NCI-H2171 treated with DMSO at 0.1 percent for 48 hours (cell line): ENCODE measurements around the gene BCL2A1.
"Not testable (repeated sequence)": the region's sequence is repeated elsewhere in the genome, so short reads cannot be mapped to it uniquely, and the experiment has no call there.

Source experiments
- DNase-seq: peaks from one replicate; lab custom pipeline; 2025; lab: John Stamatoyannopoulos, UW

The BCL2A1 gene

DNA sequence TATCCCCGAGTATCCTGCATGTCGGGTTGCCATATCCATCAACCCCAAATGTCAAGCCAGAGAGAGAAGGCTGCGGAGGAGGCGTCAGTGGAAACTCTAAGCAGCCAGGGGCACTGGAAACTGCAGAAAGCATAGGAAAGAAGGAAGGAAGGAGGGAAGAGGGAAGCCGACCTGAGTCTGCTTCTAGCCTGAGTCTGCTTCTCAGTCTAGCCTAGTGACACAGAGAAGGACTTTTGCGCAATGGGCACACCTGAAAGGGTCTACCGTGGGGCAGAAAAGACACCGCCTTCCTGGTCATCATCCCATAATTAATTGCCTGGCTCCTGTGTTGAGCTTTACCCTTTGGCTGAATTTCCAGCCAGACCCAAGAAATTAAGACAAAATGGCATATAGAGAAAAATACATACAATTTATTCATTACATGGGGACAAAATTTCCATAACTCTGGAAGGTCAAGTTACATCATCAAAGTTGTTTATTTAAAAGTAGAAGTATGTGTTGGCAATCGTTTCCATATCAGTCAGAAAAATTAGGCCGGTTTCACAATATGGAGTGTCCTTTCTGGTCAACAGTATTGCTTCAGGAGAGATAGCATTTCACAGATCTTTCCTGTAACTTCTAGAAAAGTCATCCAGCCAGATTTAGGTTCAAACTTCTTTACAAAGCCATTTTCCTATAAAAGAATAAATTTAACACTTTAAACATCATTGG, 10.3 kb downstream of the BCL2A1 start:
- no peak for DNase-seq

DNA sequence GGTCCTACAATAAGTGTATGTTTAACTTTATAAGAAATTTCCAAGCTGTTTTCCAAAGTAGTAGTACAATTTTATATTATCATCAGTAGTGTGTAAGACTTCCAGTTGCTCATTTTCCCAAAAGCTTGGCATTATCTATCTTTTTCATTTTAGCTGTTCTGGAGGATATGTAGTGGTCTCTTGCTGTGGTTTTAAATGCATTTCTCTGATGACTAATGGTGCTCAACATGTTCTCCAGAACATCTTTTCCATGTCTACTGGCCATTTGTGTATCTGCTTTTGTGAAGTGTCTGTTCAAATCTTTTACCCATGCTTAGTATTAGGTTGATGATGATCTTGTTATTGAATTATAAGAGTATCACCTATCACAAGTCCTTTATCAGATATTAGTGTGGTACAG, 13.3 kb downstream of the BCL2A1 start:
- DNase-seq: no peak

DNA sequence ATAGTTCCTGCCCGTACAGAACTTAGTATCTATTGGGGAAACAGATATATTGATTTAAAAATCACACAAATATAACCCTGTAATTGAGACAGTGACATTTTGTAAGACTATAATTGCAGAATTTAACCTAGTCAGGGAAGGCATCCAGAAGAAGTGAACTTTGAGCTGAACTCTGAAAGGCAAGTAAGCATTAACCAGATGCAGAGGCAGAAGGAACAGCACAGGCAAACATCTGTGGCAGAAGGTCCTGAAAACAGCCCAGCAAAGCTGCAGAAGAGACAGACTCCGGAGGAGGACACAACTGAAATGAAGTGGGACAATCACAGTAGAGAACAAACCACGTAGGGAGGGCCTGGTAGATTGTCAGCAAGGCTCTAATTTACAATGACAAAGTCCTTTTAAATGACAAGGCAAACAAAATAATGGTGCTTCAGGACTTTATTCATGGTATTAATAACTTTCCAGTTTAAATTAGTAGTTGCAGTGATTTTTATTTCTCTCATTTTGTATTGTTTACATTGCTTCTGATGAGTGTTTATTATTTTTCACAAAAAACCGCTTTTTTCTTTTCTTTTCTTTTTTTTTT, 14.5 kb downstream of the BCL2A1 start:
- DNase-seq: no peak

DNA sequence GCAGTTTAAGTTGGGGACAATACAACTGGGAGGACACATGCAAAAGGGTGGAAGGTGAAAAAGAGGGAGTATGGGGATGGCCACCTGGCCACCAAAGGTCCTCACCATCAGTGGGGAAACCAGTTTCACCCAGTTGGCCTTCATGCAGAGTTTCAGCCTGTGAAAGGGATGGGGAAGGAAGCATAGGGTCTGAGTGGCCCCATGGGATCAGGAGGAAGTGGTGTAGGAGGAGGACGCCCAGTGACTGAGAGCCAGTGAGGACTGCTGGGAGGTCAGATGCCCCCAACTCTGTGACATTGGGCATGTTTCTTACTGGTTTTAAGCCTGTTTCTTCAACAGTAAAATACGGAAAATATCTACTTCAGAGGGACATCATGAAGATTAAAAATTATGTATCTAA, 16.3 kb downstream of the BCL2A1 start:
- DNase-seq: no peak

DNA sequence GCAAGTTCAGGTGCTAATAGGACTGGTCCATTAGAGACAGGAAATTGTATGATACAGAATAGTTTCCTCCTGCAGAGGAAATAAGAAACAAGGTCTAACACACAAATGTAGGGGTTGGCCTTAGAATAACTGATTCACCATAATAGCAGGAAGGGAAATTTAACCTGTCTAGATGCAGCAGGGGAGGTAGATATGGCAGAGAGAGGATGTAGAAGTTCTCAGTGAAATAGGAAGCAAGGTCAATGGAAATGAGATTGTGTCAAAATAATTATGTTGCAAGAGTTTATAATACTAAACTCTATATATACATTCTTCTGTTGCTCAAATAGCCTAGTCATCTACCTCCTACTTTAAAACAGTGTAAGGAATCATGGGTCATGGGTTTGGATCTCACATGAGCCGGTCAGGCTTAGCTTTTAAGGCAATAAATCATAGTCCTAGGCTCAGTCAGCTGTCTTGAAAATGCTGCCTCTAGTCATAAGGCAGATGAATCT, 17.0 kb downstream of the BCL2A1 start:
- DNase-seq: no peak

DNA sequence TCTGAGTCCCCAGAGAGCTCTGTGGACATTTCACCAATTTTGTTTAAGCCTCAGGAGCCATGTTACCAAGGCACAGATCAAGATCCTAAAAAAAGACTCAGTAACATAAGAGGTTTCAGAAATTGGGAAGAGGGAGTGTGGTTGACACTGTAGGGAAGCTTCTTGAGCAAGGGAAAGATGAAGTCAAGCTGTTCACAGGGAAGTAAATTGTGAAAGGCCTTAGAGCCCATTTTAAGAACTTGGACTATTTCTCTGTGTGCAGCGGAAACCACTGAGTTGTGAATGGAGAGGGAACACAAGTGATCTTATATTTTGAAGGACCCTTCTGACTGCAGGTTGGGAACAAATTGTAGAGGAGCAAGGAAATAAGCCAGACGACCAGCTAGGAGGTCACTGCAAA, 18.7 kb downstream of the BCL2A1 start:
- DNase-seq: no peak

DNA sequence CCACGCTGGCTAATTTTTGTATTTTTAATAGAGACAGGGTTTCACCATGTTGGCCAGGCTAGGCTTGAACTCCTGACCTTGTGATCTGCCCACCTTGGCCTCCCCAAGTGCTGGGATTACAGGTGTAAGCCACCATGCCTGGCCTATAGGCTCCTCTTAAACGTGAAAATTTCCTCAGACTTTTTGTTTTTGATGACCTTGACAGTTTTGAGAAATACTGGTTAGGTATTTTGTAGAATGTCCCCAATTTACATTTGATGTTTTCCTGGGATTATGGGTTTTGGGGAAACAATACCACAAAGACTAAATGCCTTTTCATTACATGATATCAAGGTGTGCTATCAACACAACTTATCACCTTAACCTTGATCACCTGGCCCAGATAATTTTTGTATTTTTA, 20.7 kb downstream of the BCL2A1 start:
- DNase-seq: no peak

DNA sequence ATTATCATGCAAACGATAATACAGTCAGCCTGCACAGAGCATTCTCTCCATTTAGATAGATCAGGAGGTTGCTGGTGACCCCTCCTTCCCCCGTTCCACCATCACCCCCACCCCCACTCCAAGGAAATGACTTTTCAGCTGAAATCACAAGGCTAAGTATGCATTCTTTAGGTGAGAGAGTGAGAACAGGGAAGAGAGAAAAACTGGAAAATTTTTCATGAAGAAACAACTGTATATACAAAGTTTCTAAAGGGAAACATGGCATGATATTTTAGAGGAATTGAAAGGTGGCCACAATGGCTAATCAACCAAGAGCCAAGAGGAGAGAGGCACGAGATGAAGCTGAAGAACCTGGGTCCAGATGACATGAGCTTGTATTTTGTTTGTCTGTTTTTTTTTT, 22.2 kb downstream of the BCL2A1 start:
- DNase-seq: no peak

DNA sequence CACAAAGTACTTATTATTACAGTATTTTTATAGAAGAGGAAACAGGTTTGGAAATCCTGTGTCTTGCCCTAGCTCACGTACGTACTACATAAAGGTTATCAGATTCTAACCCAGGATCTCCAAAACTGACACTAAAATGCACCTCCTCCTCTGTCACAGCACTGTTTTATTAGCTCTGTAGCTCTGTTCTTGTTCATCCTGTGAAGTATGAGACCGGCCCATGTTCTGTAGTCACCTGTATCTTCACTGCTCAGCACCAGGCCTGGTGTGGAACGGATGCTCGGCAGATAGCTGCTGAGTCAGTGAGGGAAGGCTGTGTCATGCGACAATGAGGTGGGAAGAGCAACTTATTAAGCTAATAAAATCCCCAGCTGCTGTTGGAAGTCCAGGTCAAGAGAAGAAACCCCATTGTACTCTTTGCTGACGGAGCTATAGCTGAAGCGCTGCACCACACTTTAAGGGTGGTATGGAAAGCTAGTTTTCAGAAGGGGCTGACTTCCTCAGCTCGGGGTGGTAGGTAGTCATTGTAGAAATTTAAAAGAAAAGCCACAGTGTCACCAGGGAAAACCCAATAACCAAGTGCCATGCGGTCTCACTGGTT, 22.8 kb downstream of the BCL2A1 start:
- no peak for DNase-seq

DNA sequence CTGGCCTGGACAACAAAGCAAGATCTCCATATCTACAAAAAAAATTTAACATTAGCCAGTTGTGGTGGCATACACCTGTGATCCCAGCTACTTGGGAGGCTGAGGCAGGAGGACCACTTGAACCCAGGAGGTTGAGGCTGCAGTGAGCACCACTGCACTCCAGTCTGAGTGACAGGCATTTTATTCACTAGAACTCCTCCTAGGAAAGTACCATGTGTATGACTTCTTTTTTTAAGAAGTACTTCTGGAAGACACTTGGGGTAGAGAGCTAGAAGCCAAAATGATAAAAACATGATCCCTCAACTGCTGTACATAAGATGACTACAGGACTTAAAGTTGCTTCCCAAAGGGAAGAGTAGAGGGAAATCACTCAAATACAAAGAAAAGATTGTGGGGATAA, 24.0 kb downstream of the BCL2A1 start:
- no peak for DNase-seq

DNA sequence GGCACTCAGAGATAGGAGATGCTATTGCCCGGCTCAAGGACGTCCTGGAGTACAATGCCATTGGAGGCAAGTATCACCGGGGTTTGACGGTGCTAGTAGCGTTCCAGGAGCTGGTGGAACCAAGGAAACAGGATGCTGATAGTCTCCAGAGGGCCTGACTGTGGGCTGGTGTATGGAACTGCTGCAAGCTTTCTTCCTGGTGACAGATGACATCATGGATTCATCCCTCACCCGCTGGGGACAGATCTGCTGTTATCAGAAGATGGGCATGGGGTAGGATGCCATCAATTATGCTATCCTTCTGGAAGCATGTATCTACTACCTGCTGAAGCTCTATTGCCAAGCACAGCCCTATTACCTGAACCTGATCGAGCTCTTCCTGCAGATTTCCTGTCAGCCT, 26.4 kb downstream of the BCL2A1 start:
- no peak for DNase-seq

DNA sequence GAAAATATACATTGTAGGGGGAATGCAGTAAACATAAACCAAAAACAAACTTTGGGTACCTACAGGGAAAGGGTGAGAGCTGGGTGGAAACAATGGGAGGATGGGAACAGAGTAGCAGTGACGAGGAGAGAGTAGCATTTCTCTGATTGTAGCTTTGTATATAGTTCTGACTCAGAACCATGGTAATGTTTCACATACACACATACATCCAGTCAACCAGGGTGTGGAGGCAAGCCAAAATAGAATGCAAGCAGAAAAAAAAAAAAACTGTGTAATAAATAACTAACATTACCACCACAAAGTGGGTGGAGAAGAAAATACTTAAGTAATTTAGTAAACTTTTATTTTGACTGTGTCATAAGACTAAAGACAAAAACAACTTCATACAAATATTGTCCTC, 27.2 kb downstream of the BCL2A1 start:
- no peak for DNase-seq

DNA sequence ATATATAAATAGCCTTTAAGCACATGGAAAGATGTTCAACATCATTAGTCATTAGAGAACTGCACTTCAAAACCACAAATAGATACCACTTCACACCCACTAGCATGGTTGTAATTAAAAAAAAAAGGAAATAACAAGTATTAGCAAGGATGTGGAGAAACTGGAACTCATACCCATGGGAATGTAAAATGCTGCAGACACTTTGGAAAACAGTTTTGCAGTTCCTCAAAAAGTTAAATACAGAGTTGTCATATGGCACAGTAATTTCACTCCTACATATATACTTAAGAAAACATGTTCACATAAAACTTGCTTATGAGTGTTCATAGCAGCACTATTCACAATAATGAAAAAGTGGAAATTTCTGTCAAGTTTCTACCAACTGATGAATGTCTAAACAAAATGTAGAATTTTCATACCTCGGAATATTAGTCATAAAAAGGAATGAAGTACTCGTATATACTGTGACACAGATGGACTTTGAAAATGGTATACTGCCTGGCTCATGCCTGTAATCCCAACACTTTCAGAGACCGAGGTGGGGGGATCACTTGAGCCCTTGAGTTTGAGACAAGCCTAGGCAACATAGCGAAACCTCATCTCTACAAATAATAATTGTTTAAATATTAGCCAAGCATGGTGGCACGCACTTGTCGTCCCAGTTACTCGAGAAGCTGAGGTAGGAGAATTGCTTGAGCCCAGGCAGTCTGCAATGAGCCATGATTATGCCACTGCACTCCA, 28.1 kb downstream of the BCL2A1 start:
- DNase-seq: no peak

DNA sequence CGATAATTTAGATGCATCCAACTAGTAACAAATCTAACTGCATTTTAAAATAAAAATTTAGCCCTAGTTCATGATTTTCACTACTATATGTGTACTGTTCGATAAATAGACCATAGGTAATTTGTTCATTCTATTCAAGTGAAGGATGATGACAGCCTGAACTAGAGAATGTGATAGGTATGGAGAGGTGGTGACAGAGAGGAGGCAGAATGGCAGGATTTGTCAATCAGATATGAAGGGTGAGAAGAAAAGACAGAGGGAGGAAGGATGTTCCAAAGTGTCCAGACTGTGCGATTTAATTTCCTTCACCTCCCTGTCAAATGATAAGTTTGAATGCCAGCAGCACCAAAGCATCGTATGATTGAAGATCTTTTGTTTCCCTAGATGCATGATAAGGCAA, 31.6 kb downstream of the BCL2A1 start:
- no peak for DNase-seq

DNA sequence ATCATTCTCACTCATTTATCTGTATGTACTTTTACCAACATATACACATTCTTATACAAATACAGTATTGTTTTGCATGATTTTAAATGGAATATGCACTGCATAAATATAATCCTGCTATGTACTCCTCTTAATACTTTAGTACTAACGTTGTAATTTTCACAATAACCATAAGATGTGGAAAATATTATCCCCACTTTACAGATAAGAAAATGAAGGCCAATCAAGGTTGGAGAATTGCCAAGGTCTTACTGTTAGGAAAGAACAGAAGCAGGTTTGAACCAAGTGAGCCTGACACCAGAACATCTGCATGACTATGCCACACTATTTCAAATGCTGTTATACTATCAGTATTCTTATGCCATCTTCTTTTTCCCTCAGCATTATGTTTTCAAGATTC, 32.9 kb downstream of the BCL2A1 start:
- DNase-seq: no peak

DNA sequence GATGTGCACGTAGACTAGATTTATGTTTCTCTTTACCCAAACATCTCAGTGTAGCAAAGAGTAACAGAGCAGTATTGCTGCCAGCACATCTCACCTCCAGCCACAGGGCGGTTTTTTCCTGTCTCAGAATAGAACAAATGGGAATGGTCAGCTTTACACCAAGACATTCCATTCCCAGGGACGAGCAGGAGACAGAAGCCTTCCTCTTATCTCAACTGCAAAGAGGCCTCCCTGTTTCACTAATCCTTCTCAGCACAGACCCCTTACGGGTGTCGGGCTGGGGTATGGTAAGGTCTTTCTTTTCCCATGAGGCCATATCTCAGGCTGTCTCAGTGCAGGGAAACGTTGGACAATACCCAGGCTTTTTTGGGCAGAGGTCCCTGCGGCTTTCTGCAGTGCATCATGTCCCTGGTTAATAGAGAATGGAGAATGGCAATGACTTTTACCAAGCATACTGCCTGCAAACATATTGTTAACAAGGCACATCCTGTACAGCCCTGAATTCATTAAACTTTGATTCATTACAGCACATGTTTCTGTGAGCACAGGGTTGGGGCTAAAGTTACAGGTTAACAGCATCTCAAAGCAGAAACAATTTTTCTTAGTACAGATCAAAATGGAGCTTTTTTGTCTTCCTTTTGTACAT, 35.3 kb downstream of the BCL2A1 start:
- not testable (repeated sequence) for DNase-seq

DNA sequence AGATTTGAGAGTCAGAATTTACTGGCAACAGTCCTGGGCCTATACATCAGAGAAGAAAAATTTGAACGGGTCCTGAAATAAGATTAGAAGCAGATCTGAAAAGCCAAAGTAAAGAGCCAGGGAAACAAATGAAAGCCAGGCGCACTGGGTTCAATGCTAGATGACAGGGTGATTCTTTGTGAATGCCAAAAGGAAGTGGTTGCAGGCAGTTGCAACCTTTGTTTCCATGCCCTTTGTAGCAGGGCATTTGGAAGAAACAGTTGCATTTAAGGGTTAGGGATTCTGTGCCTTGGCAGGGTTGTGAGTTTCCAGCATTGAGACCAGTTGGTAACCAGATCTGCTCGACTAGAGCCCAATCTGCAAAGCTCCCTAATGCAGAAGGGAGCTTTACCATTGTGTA, 37.8 kb downstream of the BCL2A1 start:
- no peak for DNase-seq

DNA sequence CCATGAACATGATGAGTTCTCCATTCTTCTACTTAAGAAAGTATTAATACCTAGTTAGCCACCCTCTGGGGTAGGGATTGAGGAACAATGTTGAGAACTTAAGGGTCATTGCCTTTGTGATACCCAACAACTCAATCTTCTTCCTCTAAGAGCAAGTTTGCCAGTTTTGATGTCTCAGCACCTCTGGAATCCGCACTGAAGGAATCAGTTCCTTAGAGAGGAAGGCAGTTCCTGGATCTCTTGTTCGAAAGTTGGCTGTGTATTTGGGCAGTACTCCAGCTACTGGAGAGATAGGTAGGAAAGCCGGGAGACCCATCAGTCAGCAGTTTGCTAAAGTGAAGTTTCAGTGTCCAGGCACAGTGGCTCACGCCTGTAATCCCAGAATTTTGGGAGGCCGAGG, 38.5 kb downstream of the BCL2A1 start:
- no peak for DNase-seq

DNA sequence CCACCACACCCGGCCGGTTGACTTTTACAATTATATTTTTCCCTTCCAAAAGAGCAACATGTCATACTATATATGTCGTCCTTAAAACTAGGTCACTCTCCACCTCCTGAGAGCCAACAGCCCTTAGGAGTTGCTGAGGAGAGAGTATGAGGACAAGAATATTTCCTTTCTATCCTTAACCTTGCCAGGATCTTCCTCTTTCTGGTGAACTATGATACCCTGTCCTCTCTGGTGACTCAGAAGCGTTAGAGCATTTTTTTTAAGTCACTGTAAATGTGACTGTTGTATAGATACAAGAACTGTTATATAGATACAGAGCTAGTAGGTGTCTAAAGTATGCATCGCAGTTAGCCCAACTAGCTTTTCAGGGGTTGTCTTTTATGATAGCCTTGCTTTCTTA, 40.5 kb downstream of the BCL2A1 start:
- DNase-seq: no peak

DNA sequence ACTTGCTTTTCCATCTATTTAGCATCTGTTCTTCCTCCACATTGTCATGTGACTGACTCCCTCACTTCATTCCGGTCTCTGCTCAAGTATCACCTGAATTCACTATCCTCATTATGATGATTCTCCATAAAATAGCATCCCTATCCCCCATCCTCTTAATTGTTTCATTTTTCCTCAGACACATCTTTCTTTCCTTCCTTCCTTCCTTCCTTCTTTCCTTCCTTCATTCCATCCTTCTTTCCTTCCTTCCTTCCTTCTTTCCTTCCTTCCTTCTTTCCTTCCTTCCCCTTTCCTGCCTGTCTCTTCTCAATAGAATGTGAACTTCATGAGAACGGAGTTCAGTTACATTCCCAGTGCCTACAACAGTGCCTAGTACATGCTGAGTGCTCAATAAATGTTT, 41.6 kb downstream of the BCL2A1 start:
- DNase-seq: no peak

DNA sequence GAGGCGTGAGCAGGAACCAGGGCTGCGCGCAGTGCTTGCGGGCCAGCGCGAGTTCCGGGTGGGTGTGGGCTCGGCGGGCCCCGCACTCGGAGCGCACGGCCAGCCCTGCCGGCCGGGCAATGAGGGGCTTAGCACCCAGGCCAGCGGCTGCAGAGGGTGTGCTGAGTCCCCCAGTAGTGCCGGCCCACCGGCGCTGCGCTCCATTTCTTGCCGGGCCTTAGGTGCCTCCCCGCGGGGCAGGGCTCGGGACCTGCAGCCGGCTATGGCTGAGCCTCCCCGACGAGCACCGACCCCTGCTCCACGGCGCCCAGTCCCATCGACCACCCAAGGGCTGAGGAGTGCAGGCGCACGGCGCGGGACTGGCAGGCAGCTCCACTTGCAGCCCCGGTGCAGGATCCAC, 44.9 kb downstream of the BCL2A1 start:
- not testable (repeated sequence) for DNase-seq

DNA sequence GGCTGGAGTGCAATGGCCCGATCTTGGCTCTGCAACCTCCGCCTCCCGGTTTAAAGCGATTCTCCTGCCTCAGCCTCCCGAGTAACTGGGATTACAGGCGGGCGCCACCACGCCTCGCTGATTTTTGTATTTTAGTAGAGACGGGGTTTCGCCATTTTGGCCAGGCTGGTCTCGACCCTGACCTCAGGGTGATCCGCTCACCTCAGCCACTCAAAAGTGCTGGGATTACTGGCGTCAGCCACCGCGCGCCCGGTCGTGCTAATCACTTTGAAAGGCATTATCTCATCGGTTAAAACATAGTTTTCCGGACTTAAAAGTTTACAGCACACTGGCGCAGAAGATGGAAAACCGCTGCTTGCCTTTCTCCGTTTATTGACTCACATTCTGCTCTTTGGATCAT, 46.6 kb downstream of the BCL2A1 start:
- no peak for DNase-seq
